ENCODE results near the gene RALGPS1. TPM values are rescaled to one million over a fixed set of nuclear protein-coding genes. Genes with fewer than 3 reads are reported as not detected.

RALGPS1 gene
- total RNA-seq, 1 experiment from 2014 or later: 18.6 TPM

DNA sequence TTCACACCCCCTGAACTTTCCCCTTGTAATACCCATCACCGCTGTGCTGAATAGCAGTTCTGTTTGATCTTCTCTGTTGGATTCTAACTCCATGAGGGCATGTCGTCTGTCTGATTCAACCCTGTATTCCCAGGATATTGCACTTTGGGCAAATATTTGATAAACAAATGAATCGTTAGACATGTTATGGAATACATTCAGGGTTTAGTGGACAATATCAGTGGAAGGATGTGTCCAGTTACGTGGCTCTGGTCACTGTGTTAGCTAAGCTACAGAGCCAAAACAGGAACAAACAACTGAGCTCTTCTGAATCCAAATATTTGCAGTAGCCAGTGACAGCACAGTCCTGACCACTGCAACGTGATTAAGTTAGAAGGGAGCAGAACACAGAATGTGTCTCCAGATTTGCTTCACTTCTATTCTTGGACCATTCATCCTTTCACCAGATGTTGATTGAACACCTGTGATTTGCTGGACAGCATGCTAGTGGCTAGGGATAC is 194.7 kb downstream of the RALGPS1 start:
- Histone ChIP-seq H3K9ac (ENCODE audit: extremely low read depth, insufficient read length, low read length) (no peak overlapping the region), H2AFZ (ENCODE audit: low read length) (no peak overlapping the region), H2BK12ac (ENCODE audit: insufficient read length, low read depth, low read length) (no peak overlapping the region), H3K79me1 (ENCODE audit: insufficient read depth, low read depth, low read length, poor library complexity, severe bottlenecking) (no peaks in the 10 kb centered on the region), H3K4ac (ENCODE audit: low read depth, low read length) (no peak overlapping the region), H2BK15ac (ENCODE audit: low read depth, low read length) (no peak overlapping the region), H3K4me1 (ENCODE audit: insufficient read depth, low read length) (peaks cover 14% of the 10 kb centered on the region; the same call in 1 of the 2 replicates), H3K14ac (ENCODE audit: insufficient read depth, low read length) (no peak overlapping the region), H2BK5ac (ENCODE audit: insufficient read length, low read length) (no peak overlapping the region), H3K79me2 (ENCODE audit: insufficient read depth, low read length) (no peaks in the 10 kb centered on the region), H3T11ph (ENCODE audit: low read length) (no peak overlapping the region), H4K8ac (replicated peaks; ENCODE audit: insufficient read length, low read depth, low read length) (no peak overlapping the region), H3K4me2 (ENCODE audit: insufficient read depth, insufficient read length, low read length) (no peak overlapping the region), H2BK20ac (ENCODE audit: low read depth, low read length, poor library complexity, severe bottlenecking) (no peak overlapping the region), H3K18ac (ENCODE audit: insufficient read length, low read depth, low read length) (no peak overlapping the region), H4K91ac (ENCODE audit: insufficient read length, low read depth, low read length) (no peak overlapping the region), H4K5ac (ENCODE audit: insufficient read length, low read depth, low read length) (no peak overlapping the region), H3K27ac (ENCODE audit: insufficient read length, low read depth, low read length) (no peak overlapping the region), H3K56ac (ENCODE audit: insufficient read length, low read depth, low read length) (no peak overlapping the region), H2BK120ac (ENCODE audit: low read depth, low read length, poor library complexity, severe bottlenecking) (no peak overlapping the region), H4K20me1 (ENCODE audit: control insufficient read depth, insufficient read depth, insufficient read length) (no peaks in the 10 kb centered on the region), H2AK5ac (ENCODE audit: insufficient read length, low read length) (no peak overlapping the region), H3K23me2 (ENCODE audit: insufficient read length, low read depth, low read length, poor library complexity, severe bottlenecking) (no peaks in the 10 kb centered on the region), H3K9me3 (ENCODE audit: control insufficient read depth, low read depth, low read length) (no peaks in the 10 kb centered on the region), H3K27me3 (ENCODE audit: insufficient read depth, low read length) (no peaks in the 10 kb centered on the region), H3K23ac (ENCODE audit: insufficient read length, low read depth, low read length) (no peak overlapping the region)
- no peak overlapping the region; a peak in 1 of 7 replicates for H3K27ac Mint-ChIP-seq
- no peaks in the 10 kb centered on the region for H3K9me3 Mint-ChIP-seq
- TF ChIP-seq, protein P1, sequence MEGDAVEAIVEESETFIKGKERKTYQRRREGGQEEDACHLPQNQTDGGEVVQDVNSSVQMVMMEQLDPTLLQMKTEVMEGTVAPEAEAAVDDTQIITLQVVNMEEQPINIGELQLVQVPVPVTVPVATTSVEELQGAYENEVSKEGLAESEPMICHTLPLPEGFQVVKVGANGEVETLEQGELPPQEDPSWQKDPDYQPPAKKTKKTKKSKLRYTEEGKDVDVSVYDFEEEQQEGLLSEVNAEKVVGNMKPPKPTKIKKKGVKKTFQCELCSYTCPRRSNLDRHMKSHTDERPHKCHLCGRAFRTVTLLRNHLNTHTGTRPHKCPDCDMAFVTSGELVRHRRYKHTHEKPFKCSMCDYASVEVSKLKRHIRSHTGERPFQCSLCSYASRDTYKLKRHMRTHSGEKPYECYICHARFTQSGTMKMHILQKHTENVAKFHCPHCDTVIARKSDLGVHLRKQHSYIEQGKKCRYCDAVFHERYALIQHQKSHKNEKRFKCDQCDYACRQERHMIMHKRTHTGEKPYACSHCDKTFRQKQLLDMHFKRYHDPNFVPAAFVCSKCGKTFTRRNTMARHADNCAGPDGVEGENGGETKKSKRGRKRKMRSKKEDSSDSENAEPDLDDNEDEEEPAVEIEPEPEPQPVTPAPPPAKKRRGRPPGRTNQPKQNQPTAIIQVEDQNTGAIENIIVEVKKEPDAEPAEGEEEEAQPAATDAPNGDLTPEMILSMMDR (conservative IDR thresholded peaks at IDR 0.05): no peak
- H3K4me1 Mint-ChIP-seq: peaks cover 44 to 45% of the 10 kb centered on the region in 2 experiments
- H3K36me3 Mint-ChIP-seq (ENCODE audit: insufficient read depth in 1 of 3, low read depth in 3 of 3): peaks cover 2 to 3% (median 3%) of the 10 kb centered on the region in 3 experiments; a peak in 4 of 7 replicates
- no peak for DNase-seq
- H3K27me3 Mint-ChIP-seq (ENCODE audit: low read depth): no peaks in the 10 kb centered on the region
- no peak overlapping the region for H3K4me3 Mint-ChIP-seq
- no CpG with 5 or more reads among the region's 5 CpGs for WGBS (ENCODE audit: extremely low coverage, insufficient read length, low lambda C conversion rate)

Measured in H9 (cell line).